CD14-positive monocyte (primary cell): ENCODE data around the gene USP11. TPM values are rescaled to one million over a fixed set of nuclear protein-coding genes. Genes with fewer than 3 reads are reported as not detected.

ENCODE experiments used
- DNase-seq, 3 donors: peaks; one replicate each; pipeline ENCODE4 v3.0.0-alpha.2; 2011 to 2022
- H2AFZ ChIP-seq: 2 replicates; pipeline ENCODE4 v1.6.0; 2012; ENCODE audit warnings: mild to moderate bottlenecking, low read depth, low read length, inconsistent platforms; ENCODE audit not compliant: insufficient read depth, poor library complexity, severe bottlenecking
- H3K27ac ChIP-seq, 2 donors: 1 replicate in 1 of 2; 2 replicates in 1 of 2; pipeline ENCODE4 v1.5.1; 2012 to 2013; ENCODE audit warnings: low read length in 2 of 2, control low read depth in 1 of 2, inconsistent platforms in 1 of 2, low read depth in 1 of 2, mild to moderate bottlenecking in 1 of 2
- H3K27me3 ChIP-seq, 2 donors: one replicate each; pipeline versions ENCODE4 v1.6.0 to v1.6.1; 2011 to 2013; ENCODE audit warnings: low read length in 2 of 2; ENCODE audit not compliant: control insufficient read depth in 2 of 2, insufficient read depth in 2 of 2
- H3K36me3 ChIP-seq, 2 donors: replicated peaks in 1 of 2; 1 replicate in 1 of 2; 2 replicates in 1 of 2; pipeline versions ENCODE4 v1.5.1 to v1.6.1; 2012 to 2013; ENCODE audit warnings: low read length in 2 of 2, control low read depth in 1 of 2, inconsistent platforms in 1 of 2, mild to moderate bottlenecking in 1 of 2; ENCODE audit not compliant: insufficient read depth in 2 of 2, control insufficient read depth in 1 of 2
- H3K4me1 ChIP-seq, 2 donors: 1 replicate in 1 of 2; 2 replicates in 1 of 2; pipeline versions ENCODE4 v1.5.1 to v1.6.1; 2012 to 2013; ENCODE audit warnings: low read length in 2 of 2, control low read depth in 1 of 2, inconsistent platforms in 1 of 2, mild to moderate bottlenecking in 1 of 2, moderate library complexity in 1 of 2; ENCODE audit not compliant: insufficient read depth in 2 of 2, control insufficient read depth in 1 of 2
- H3K4me2 ChIP-seq: replicated peaks from 2 replicates; pipeline ENCODE3; 2012; ENCODE audit warnings: low read length, moderate library complexity, mild to moderate bottlenecking; ENCODE audit not compliant: poor library complexity, severe bottlenecking; ENCODE audit errors: extremely low read depth
- H3K4me3 ChIP-seq, 3 experiments: fragments of 200-600 bp in 1 of 3; sonication (generic) in 1 of 3; replicated peaks in 1 of 3; 1 replicate in 2 of 3; 2 replicates in 1 of 3; pipeline ENCODE4 v1.5.1; 2011 to 2013; ENCODE audit warnings: low read length in 3 of 3, mild to moderate bottlenecking in 3 of 3, control low read depth in 2 of 3, low read depth in 2 of 3, inconsistent platforms in 1 of 3, moderate library complexity in 1 of 3
- H3K79me2 ChIP-seq: 2 replicates; pipeline ENCODE4 v1.6.0; 2012; ENCODE audit warnings: mild to moderate bottlenecking, control low read depth, inconsistent platforms, low read length, moderate library complexity; ENCODE audit not compliant: insufficient read depth
- H3K9ac ChIP-seq: 2 replicates; pipeline ENCODE4 v1.6.0; 2017; ENCODE audit warnings: low read length, mild to moderate bottlenecking; ENCODE audit not compliant: insufficient read depth, poor library complexity, severe bottlenecking
- H3K9me3 ChIP-seq, 2 donors: replicated peaks in 1 of 2; 1 replicate in 1 of 2; 2 replicates in 1 of 2; pipeline versions ENCODE4 v1.5.1 to v1.6.1; 2012 to 2013; ENCODE audit warnings: low read length in 2 of 2, control low read depth in 1 of 2; ENCODE audit not compliant: control insufficient read depth in 1 of 2, insufficient read depth in 1 of 2
- H4K20me1 ChIP-seq: 2 replicates; pipeline ENCODE4 v1.6.0; 2012; ENCODE audit warnings: mild to moderate bottlenecking, low read length, control low read depth, moderate library complexity; ENCODE audit not compliant: insufficient read depth
- H3K27ac Mint-ChIP-seq, 7 donors: one replicate each; pipeline ENCODE4 v1.8.0; 2020; ENCODE audit warnings: mild to moderate bottlenecking in 7 of 7, mixed read lengths in 7 of 7, moderate library complexity in 6 of 7, inconsistent platforms in 2 of 7
- H3K27me3 Mint-ChIP-seq, 3 donors: one replicate each; pipeline ENCODE4 v1.8.0; 2021 to 2022; ENCODE audit warnings: low read depth in 3 of 3, mild to moderate bottlenecking in 3 of 3, mixed read lengths in 3 of 3, moderate library complexity in 3 of 3, inconsistent platforms in 1 of 3
- H3K36me3 Mint-ChIP-seq, 2 donors: one replicate each; pipeline ENCODE4 v1.8.0; 2020; ENCODE audit warnings: mixed read lengths in 2 of 2, inconsistent platforms in 1 of 2, mild to moderate bottlenecking in 1 of 2
- H3K4me1 Mint-ChIP-seq: one replicate; pipeline ENCODE4 v1.8.0; 2020; ENCODE audit warnings: mild to moderate bottlenecking, mixed read lengths
- H3K4me3 Mint-ChIP-seq, 2 donors: one replicate each; pipeline ENCODE4 v1.8.0; 2020; ENCODE audit warnings: mild to moderate bottlenecking in 2 of 2, mixed read lengths in 2 of 2, moderate library complexity in 1 of 2
- H3K9me3 Mint-ChIP-seq, 7 donors: one replicate each; pipeline ENCODE4 v1.8.0; 2020 to 2022; ENCODE audit warnings: mixed read lengths in 7 of 7, mild to moderate bottlenecking in 6 of 7, moderate library complexity in 6 of 7, inconsistent platforms in 2 of 7
- CTCF ChIP-seq: fragments of 200-600 bp; IDR thresholded peaks from one replicate; pipeline ENCODE4 v1.8.0; 2022; ENCODE audit warnings: antibody characterized with exemption, mild to moderate bottlenecking
- WGBS: methylation state at CpG from one replicate; pipeline ENCODE4 v1.1.5; 2013; ENCODE audit warnings: missing lambda C conversion rate; ENCODE audit not compliant: insufficient coverage; 5-methylcytosine and 5-hydroxymethylcytosine counted together
- intact Hi-C, 2 donors: fragments of 100-400 bp; cut with micrococcal nuclease; formaldehyde crosslinking; loops; one replicate each; pipeline versions ENCODE4 v1.15.0 to v1.15.1; 2023
- polyA plus RNA-seq, 3 donors: library from polyadenylated mRNA; depleted of rRNA in 1 of 3; unstranded in 2 of 3; stranded (reverse) in 1 of 3; fragments of 300-500 nt in 2 of 3; fragments of >200 nt in 1 of 3; fragmentation: Illumina TruSeq in 2 of 3; gene quantifications; 1 replicate in 2 of 3; 2 replicates in 1 of 3; pipeline ENCODE4 v1.2.3, GENCODE V29; 2012 to 2021

Gene USP11
- polyA plus RNA-seq, 3 donors = 6.7 to 9.7 (median 8.8) TPM

GRCh38 chrX:47272013-47272408, 39.2 kb downstream of the USP11 start:
- no peak for DNase-seq
- intact Hi-C loops = no loop called here
- no peaks in the 10 kb centered on the region for H3K79me2 ChIP-seq
- no peak overlapping the region for H3K4me2 ChIP-seq
- WGBS = no CpG with 5 or more reads among the region's 2 CpGs
- no peaks in the 10 kb centered on the region for H4K20me1 ChIP-seq
- H3K27ac ChIP-seq = no peak overlapping the region
- no peak overlapping the region for H3K4me3 ChIP-seq
- no peak for TF ChIP-seq CTCF
- Mint-ChIP-seq H3K27me3 (peaks cover 0 to 56% (median 0%) of the 10 kb centered on the region in 3 donors), H3K9me3 (peaks cover 0 to 6% (median 0%) of the 10 kb centered on the region in 7 donors), H3K4me3 (no peak overlapping the region), H3K36me3 (no peaks in the 10 kb centered on the region), H3K4me1 (peaks cover 6% of the 10 kb centered on the region), H3K27ac (no peak overlapping the region)
- no peak overlapping the region for H2AFZ ChIP-seq
- no peak overlapping the region for H3K9ac ChIP-seq
- no peaks in the 10 kb centered on the region for H3K36me3 ChIP-seq
- peaks cover 3 to 9% of the 10 kb centered on the region in 2 donors for H3K4me1 ChIP-seq
- H3K9me3 ChIP-seq = no peaks in the 10 kb centered on the region
- no peaks in the 10 kb centered on the region for H3K27me3 ChIP-seq

- Mint-ChIP-seq H3K27ac (no peak overlapping the region), H3K9me3 (peaks cover 0 to 6% (median 0%) of the 10 kb centered on the region in 7 donors), H3K4me1 (peaks cover 4% of the 10 kb centered on the region), H3K4me3 (no peak overlapping the region), H3K36me3 (no peaks in the 10 kb centered on the region), H3K27me3 (peaks cover 0 to 61% (median 0%) of the 10 kb centered on the region in 3 donors)
- DNase-seq = no peak
- intact Hi-C loops = no loop called here
- H3K27me3 ChIP-seq = no peaks in the 10 kb centered on the region
- peaks cover 2 to 8% of the 10 kb centered on the region in 2 donors for H3K4me1 ChIP-seq
- H3K9ac ChIP-seq = no peak overlapping the region
- TF ChIP-seq CTCF = no peak
- H3K4me3 ChIP-seq = no peak overlapping the region
- H3K27ac ChIP-seq = no peak overlapping the region
- WGBS = 50% methylated on average over 2 of the region's 7 CpGs
- H3K36me3 ChIP-seq = no peaks in the 10 kb centered on the region
- H3K9me3 ChIP-seq = no peaks in the 10 kb centered on the region
- no peak overlapping the region for H2AFZ ChIP-seq
- H3K4me2 ChIP-seq = no peak overlapping the region
- no peaks in the 10 kb centered on the region for H3K79me2 ChIP-seq
- no peaks in the 10 kb centered on the region for H4K20me1 ChIP-seq
These were observed 40.4 kb downstream of the USP11 start for GRCh38 chrX:47273011-47273730.
